Activated B cell treated with CpG ODN at 0.5 μM for 24 hours (primary cell): ENCODE measurements around the gene EIF4A3. TPM values are rescaled to one million over a fixed set of nuclear protein-coding genes. Genes with fewer than 3 reads are reported as not detected.
"Not testable (repeated sequence)": the region's sequence is repeated elsewhere in the genome, so short reads cannot be mapped to it uniquely, and the experiment has no call there.

Experiments used
- ATAC-seq: fragments of 200-7000 bp; cut with Tn5 transposase; one replicate; pipeline ENCODE4 v1.10.0; 2021; ENCODE audit warnings: low read depth, mild to moderate bottlenecking, moderate library complexity
- CTCF ChIA-PET: fragments of 350-600 bp; sonication (Branson Sonifier 250); formaldehyde crosslinking; loops from one replicate; lab custom pipeline; 2021; ENCODE audit warnings: antibody characterized with exemption; lab: Charles Lee
- POLR2A ChIA-PET: fragments of 350-600 bp; sonication (Branson Sonifier 250); formaldehyde crosslinking; loops from one replicate; lab custom pipeline; 2021; ENCODE audit warnings: antibody characterized with exemption; lab: Charles Lee
- DNase-seq: peaks from one replicate; pipeline ENCODE4 v3.0.0; 2022
- H3K27ac Mint-ChIP-seq: one replicate; pipeline ENCODE4 v1.8.0; 2020; ENCODE audit warnings: mixed read lengths
- H3K27me3 Mint-ChIP-seq: one replicate; pipeline ENCODE4 v1.8.0; 2021; ENCODE audit warnings: mixed read lengths
- H3K36me3 Mint-ChIP-seq: one replicate; pipeline ENCODE4 v1.8.0; 2021; ENCODE audit warnings: low read depth, mixed read lengths
- H3K4me1 Mint-ChIP-seq: one replicate; pipeline ENCODE4 v1.8.0; 2021; ENCODE audit warnings: mixed read lengths
- H3K4me3 Mint-ChIP-seq: one replicate; pipeline ENCODE4 v1.8.0; 2020; ENCODE audit warnings: mild to moderate bottlenecking, mixed read lengths
- H3K9me3 Mint-ChIP-seq: one replicate; pipeline ENCODE4 v1.8.0; 2020; ENCODE audit warnings: mixed read lengths
- CTCF ChIP-seq: fragments of 200-600 bp; IDR thresholded peaks from one replicate; pipeline ENCODE4 v1.8.0; 2022; ENCODE audit warnings: antibody characterized with exemption, mild to moderate bottlenecking
- intact Hi-C: fragments of 100-400 bp; cut with micrococcal nuclease; formaldehyde crosslinking; loops from one replicate; pipeline ENCODE4 v1.15.1; 2024
- total RNA-seq: library from RNA; stranded (reverse); gene quantifications from 2 replicates; pipeline ENCODE4 v1.2.3, GENCODE V29; 2022

EIF4A3 gene
- total RNA-seq, 1 donor from 2014 or later = 88.1 TPM

- no peak for TF ChIP-seq CTCF
- Mint-ChIP-seq H3K27ac (no peak overlapping the region), H3K27me3 (peaks cover 5% of the 10 kb centered on the region), H3K36me3 (no peaks in the 10 kb centered on the region), H3K4me1 (no peaks in the 10 kb centered on the region), H3K4me3 (no peak overlapping the region), H3K9me3 (peaks cover 3% of the 10 kb centered on the region)
- no peak for DNase-seq
- ChIA-PET POLR2A (no interaction called here), CTCF (no interaction called here)
- intact Hi-C loops = no loop called here
- no peak for ATAC-seq
Observed at GRCh38 chr17:80158846-80159245, 11.9 kb upstream of the EIF4A3 start.

GRCh38 chr17:80155600-80155999 is 8.7 kb upstream of the EIF4A3 start:
- ATAC-seq, DNase-seq, H3K36me3 Mint-ChIP-seq, H3K4me3 Mint-ChIP-seq, H3K27me3 Mint-ChIP-seq, CTCF ChIA-PET, POLR2A ChIA-PET, H3K27ac Mint-ChIP-seq, intact Hi-C loops, H3K9me3 Mint-ChIP-seq: not testable (repeated sequence)
- peaks cover 13% of the 10 kb centered on the region for H3K4me1 Mint-ChIP-seq

- Mint-ChIP-seq H3K27me3 (no peaks in the 10 kb centered on the region), H3K4me1 (peaks cover 13% of the 10 kb centered on the region), H3K36me3 (no peaks in the 10 kb centered on the region), H3K4me3 (no peak overlapping the region), H3K27ac (no peak overlapping the region), H3K9me3 (peaks cover 3% of the 10 kb centered on the region)
- CTCF ChIA-PET = interaction anchor here (0.7 kb wide), 1 partner anchor 150 kb away, joined by 3 read pairs; no protein-coding TSS in a partner anchor
- intact Hi-C loops = no loop called here
- TF ChIP-seq CTCF = no peak
- DNase-seq (no peak), ATAC-seq (no peak)
- POLR2A ChIA-PET = interaction anchor here (0.7 kb wide), 1 partner anchor 33 kb away, joined by 3 read pairs; no protein-coding TSS in a partner anchor
Observed at GRCh38 chr17:80154166-80154565, 7.2 kb upstream of the EIF4A3 start.

- ChIA-PET CTCF (no interaction called here), POLR2A (no interaction called here)
- Mint-ChIP-seq H3K9me3 (peaks cover 3% of the 10 kb centered on the region), H3K36me3 (no peaks in the 10 kb centered on the region), H3K4me1 (peaks cover 18% of the 10 kb centered on the region), H3K4me3 (no peak overlapping the region), H3K27ac (peak overlapping the region; percentile 36), H3K27me3 (no peaks in the 10 kb centered on the region)
- TF ChIP-seq CTCF = no peak
- intact Hi-C loops = no loop called here
- peak; percentile 14 for ATAC-seq
- no peak for DNase-seq
Observed at GRCh38 chr17:80153004-80153403, 6.1 kb upstream of the EIF4A3 start.

- Mint-ChIP-seq H3K4me1 (peaks cover 23% of the 10 kb centered on the region), H3K36me3 (peaks cover 2% of the 10 kb centered on the region), H3K9me3 (peaks cover 3% of the 10 kb centered on the region), H3K4me3 (no peak overlapping the region), H3K27me3 (no peaks in the 10 kb centered on the region), H3K27ac (no peak overlapping the region)
- no peak for ATAC-seq
- CTCF ChIA-PET = no interaction called here
- no peak for DNase-seq
- POLR2A ChIA-PET = no interaction called here
- intact Hi-C loops = no loop called here
- TF ChIP-seq CTCF = no peak
Observed at GRCh38 chr17:80152081-80152702, 5.3 kb upstream of the EIF4A3 start.
